Stimulated activated naive CD8-positive, alpha-beta T cell treated with anti-CD3 and anti-CD28 coated beads, Interleukin-15, Interleukin-2, amounts not matched to agents 100 ng/mL and 50 ng/mL, for 24 hours (primary cell): ENCODE data around the gene CBLC.

ENCODE experiments used
- H3K27ac Mint-ChIP-seq: one replicate; pipeline ENCODE4 v1.8.0; 2021; ENCODE audit warnings: mild to moderate bottlenecking, mixed read lengths
- H3K27me3 Mint-ChIP-seq: one replicate; pipeline ENCODE4 v1.8.0; 2021; ENCODE audit warnings: mixed read lengths
- H3K36me3 Mint-ChIP-seq: one replicate; pipeline ENCODE4 v1.8.0; 2021; ENCODE audit warnings: low read depth, mixed read lengths
- H3K4me1 Mint-ChIP-seq: one replicate; pipeline ENCODE4 v1.8.0; 2021; ENCODE audit warnings: low read depth, mixed read lengths
- H3K4me3 Mint-ChIP-seq: one replicate; pipeline ENCODE4 v1.8.0; 2021; ENCODE audit warnings: mild to moderate bottlenecking, mixed read lengths
- H3K9me3 Mint-ChIP-seq: one replicate; pipeline ENCODE4 v1.8.0; 2021; ENCODE audit warnings: mixed read lengths

The CBLC gene

GRCh38 chr19:44742330-44743061 is 35.2 kb upstream of the CBLC start:
- H3K27me3 Mint-ChIP-seq, result peaks cover 4% of the 10 kb centered on the region
- no peaks in the 10 kb centered on the region for H3K36me3 Mint-ChIP-seq
- peak overlapping the region; percentile 41 for H3K4me3 Mint-ChIP-seq
- peaks cover 55% of the 10 kb centered on the region for H3K4me1 Mint-ChIP-seq
- no peak overlapping the region for H3K27ac Mint-ChIP-seq
- H3K9me3 Mint-ChIP-seq, result no peaks in the 10 kb centered on the region

- Mint-ChIP-seq H3K4me1 (peaks cover 51% of the 10 kb centered on the region), H3K27ac (no peak overlapping the region), H3K27me3 (peaks cover 4% of the 10 kb centered on the region), H3K4me3 (no peak overlapping the region), H3K9me3 (no peaks in the 10 kb centered on the region), H3K36me3 (peaks cover 7% of the 10 kb centered on the region)
Observed at GRCh38 chr19:44744871-44745332, 32.8 kb upstream of the CBLC start.

GRCh38 chr19:44745341-44745831 is 32.3 kb upstream of the CBLC start:
- H3K9me3 Mint-ChIP-seq, result no peaks in the 10 kb centered on the region
- peaks cover 54% of the 10 kb centered on the region for H3K4me1 Mint-ChIP-seq
- peaks cover 4% of the 10 kb centered on the region for H3K27me3 Mint-ChIP-seq
- no peak overlapping the region for H3K4me3 Mint-ChIP-seq
- H3K36me3 Mint-ChIP-seq, result peaks cover 8% of the 10 kb centered on the region
- H3K27ac Mint-ChIP-seq, result no peak overlapping the region

- H3K27ac Mint-ChIP-seq, result peak overlapping the region; percentile 57
- peaks cover 4% of the 10 kb centered on the region for H3K27me3 Mint-ChIP-seq
- no peaks in the 10 kb centered on the region for H3K9me3 Mint-ChIP-seq
- H3K4me1 Mint-ChIP-seq, result peaks cover 60% of the 10 kb centered on the region
- H3K4me3 Mint-ChIP-seq, result peak overlapping the region; percentile 66
- H3K36me3 Mint-ChIP-seq, result peaks cover 13% of the 10 kb centered on the region
Observed at GRCh38 chr19:44745887-44746600, 31.6 kb upstream of the CBLC start.

GRCh38 chr19:44746616-44746945 is 31.1 kb upstream of the CBLC start:
- Mint-ChIP-seq H3K9me3 (no peaks in the 10 kb centered on the region), H3K27ac (peak overlapping the region; percentile 57), H3K4me1 (peaks cover 63% of the 10 kb centered on the region), H3K4me3 (peak overlapping the region; percentile 66), H3K27me3 (peaks cover 4% of the 10 kb centered on the region), H3K36me3 (peaks cover 13% of the 10 kb centered on the region)

GRCh38 chr19:44746946-44747738 is 30.5 kb upstream of the CBLC start:
- Mint-ChIP-seq H3K36me3 (peaks cover 19% of the 10 kb centered on the region), H3K9me3 (no peaks in the 10 kb centered on the region), H3K27ac (peak overlapping the region; percentile 95), H3K27me3 (peaks cover 4% of the 10 kb centered on the region), H3K4me1 (peaks cover 63% of the 10 kb centered on the region), H3K4me3 (peak overlapping the region; percentile 91)

GRCh38 chr19:44747739-44748425 is 29.8 kb upstream of the CBLC start:
- H3K36me3 Mint-ChIP-seq, result peaks cover 25% of the 10 kb centered on the region
- peak overlapping the region; percentile 91 for H3K4me3 Mint-ChIP-seq
- H3K27ac Mint-ChIP-seq, result peak overlapping the region; percentile 95
- peaks cover 4% of the 10 kb centered on the region for H3K27me3 Mint-ChIP-seq
- H3K4me1 Mint-ChIP-seq, result peaks cover 63% of the 10 kb centered on the region
- no peaks in the 10 kb centered on the region for H3K9me3 Mint-ChIP-seq

GRCh38 chr19:44748426-44749254 is 29.1 kb upstream of the CBLC start, which contains the start of gene BCL3:
Gene BCL3 (plus strand): TSS chr19:44748708. CDS start chr19:44748791, 83 bp downstream.
- peaks cover 4% of the 10 kb centered on the region for H3K27me3 Mint-ChIP-seq
- H3K4me3 Mint-ChIP-seq, result peak within 1 kb of the TSS; percentile 91
- H3K27ac Mint-ChIP-seq, result peak within 1 kb of the TSS; percentile 95
- peaks cover 68% of the 10 kb centered on the region for H3K4me1 Mint-ChIP-seq
- no peaks in the 10 kb centered on the region for H3K9me3 Mint-ChIP-seq
- peaks cover 25% of the 10 kb centered on the region for H3K36me3 Mint-ChIP-seq

GRCh38 chr19:44749292-44749691 is 28.4 kb upstream of the CBLC start:
- H3K4me3 Mint-ChIP-seq, result peak overlapping the region; percentile 82
- H3K4me1 Mint-ChIP-seq, result peaks cover 74% of the 10 kb centered on the region
- H3K9me3 Mint-ChIP-seq, result no peaks in the 10 kb centered on the region
- peaks cover 4% of the 10 kb centered on the region for H3K27me3 Mint-ChIP-seq
- H3K36me3 Mint-ChIP-seq, result peaks cover 25% of the 10 kb centered on the region
- peak overlapping the region; percentile 51 for H3K27ac Mint-ChIP-seq

- peak overlapping the region; percentile 82 for H3K4me3 Mint-ChIP-seq
- peaks cover 80% of the 10 kb centered on the region for H3K4me1 Mint-ChIP-seq
- H3K36me3 Mint-ChIP-seq, result peaks cover 25% of the 10 kb centered on the region
- H3K9me3 Mint-ChIP-seq, result no peaks in the 10 kb centered on the region
- H3K27ac Mint-ChIP-seq, result peak overlapping the region; percentile 51
- H3K27me3 Mint-ChIP-seq, result peaks cover 4% of the 10 kb centered on the region
Observed at GRCh38 chr19:44749994-44750393, 27.7 kb upstream of the CBLC start.

GRCh38 chr19:44752123-44752815 is 25.4 kb upstream of the CBLC start:
- Mint-ChIP-seq H3K27me3 (no peaks in the 10 kb centered on the region), H3K9me3 (no peaks in the 10 kb centered on the region), H3K4me1 (peaks cover 70% of the 10 kb centered on the region), H3K36me3 (peaks cover 25% of the 10 kb centered on the region), H3K4me3 (peak overlapping the region; percentile 91), H3K27ac (peak overlapping the region; percentile 79)

- Mint-ChIP-seq H3K36me3 (peaks cover 31% of the 10 kb centered on the region), H3K27me3 (no peaks in the 10 kb centered on the region), H3K4me3 (peak overlapping the region; percentile 91), H3K4me1 (peaks cover 65% of the 10 kb centered on the region), H3K27ac (peak overlapping the region; percentile 95), H3K9me3 (no peaks in the 10 kb centered on the region)
Observed at GRCh38 chr19:44752816-44753625, 24.7 kb upstream of the CBLC start.

GRCh38 chr19:44753626-44753931 is 24.1 kb upstream of the CBLC start:
- Mint-ChIP-seq H3K27ac (peak overlapping the region; percentile 95), H3K27me3 (no peaks in the 10 kb centered on the region), H3K4me1 (peaks cover 66% of the 10 kb centered on the region), H3K4me3 (peak overlapping the region; percentile 91), H3K36me3 (peaks cover 36% of the 10 kb centered on the region), H3K9me3 (no peaks in the 10 kb centered on the region)
